MM.1S (cell line): ENCODE measurements around the gene GSTM2.
"Not testable (repeated sequence)": the region's sequence is repeated elsewhere in the genome, so short reads cannot be mapped to it uniquely, and the experiment has no call there.

Experiments used
- DNase-seq: peaks from one replicate; pipeline ENCODE4 v3.0.0-alpha.2; 2015
- H2AFZ ChIP-seq: fragments of 300-600 bp; sonication (generic); 2 replicates; pipeline ENCODE4 v1.6.0; 2016; ENCODE audit warnings: antibody characterized with exemption, low read length
- H3F3A ChIP-seq: fragments of 300-600 bp; sonication (generic); 2 replicates; pipeline ENCODE4 v1.6.1; 2016; ENCODE audit warnings: mild to moderate bottlenecking, antibody characterized with exemption, low read length, moderate library complexity, mixed read lengths; ENCODE audit not compliant: insufficient read depth
- H3K27ac ChIP-seq: fragments of 300-600 bp; sonication (generic); 2 replicates; pipeline ENCODE4 v1.5.1; 2016; ENCODE audit warnings: mild to moderate bottlenecking, low read length
- H3K27me3 ChIP-seq: fragments of 300-600 bp; sonication (generic); replicated peaks from 2 replicates; pipeline ENCODE4 v1.6.0; 2016; ENCODE audit warnings: low read length; ENCODE audit not compliant: insufficient read depth
- H3K36me3 ChIP-seq: fragments of 300-600 bp; sonication (generic); replicated peaks from 2 replicates; pipeline ENCODE4 v1.6.1; 2016; ENCODE audit warnings: mild to moderate bottlenecking, low read length, mixed read lengths; ENCODE audit not compliant: insufficient read depth
- H3K4me1 ChIP-seq: fragments of 300-600 bp; sonication (generic); 2 replicates; pipeline ENCODE4 v1.6.1; 2016; ENCODE audit warnings: low read length, mixed read lengths
- H3K4me2 ChIP-seq: fragments of 300-600 bp; sonication (generic); 2 replicates; pipeline ENCODE4 v1.6.0; 2016; ENCODE audit warnings: low read depth, low read length
- H3K4me3 ChIP-seq: fragments of 300-600 bp; sonication (generic); 2 replicates; pipeline ENCODE4 v1.5.1; 2016; ENCODE audit warnings: low read length, mixed read lengths
- H3K79me2 ChIP-seq: fragments of 300-600 bp; sonication (generic); 2 replicates; pipeline ENCODE4 v1.6.1; 2016; ENCODE audit warnings: mixed run types, low read length, mixed read lengths
- H3K9ac ChIP-seq: fragments of 300-600 bp; sonication (generic); 2 replicates; pipeline ENCODE4 v1.6.1; 2016; ENCODE audit warnings: low read length, mixed read lengths
- H3K9me2 ChIP-seq: fragments of 300-600 bp; sonication (generic); replicated peaks from 2 replicates; pipeline ENCODE4 v1.6.1; 2016; ENCODE audit warnings: mild to moderate bottlenecking, low read length, mixed read lengths; ENCODE audit not compliant: insufficient read depth
- H3K9me3 ChIP-seq: fragments of 300-600 bp; sonication (generic); replicated peaks from 2 replicates; pipeline ENCODE4 v1.6.1; 2016; ENCODE audit warnings: mild to moderate bottlenecking, low read length, mixed read lengths; ENCODE audit not compliant: insufficient read depth
- H4K20me1 ChIP-seq: fragments of 300-600 bp; sonication (generic); 2 replicates; pipeline ENCODE4 v1.6.1; 2016; ENCODE audit warnings: mild to moderate bottlenecking, low read length, moderate library complexity, mixed read lengths; ENCODE audit not compliant: insufficient read depth
- EZH2 ChIP-seq: fragments of 300-600 bp; sonication (generic); optimal IDR thresholded peaks from 2 replicates; pipeline ENCODE3; 2017; ENCODE audit warnings: low read depth, mild to moderate bottlenecking, antibody characterized with exemption, low read length, mixed read lengths
- EZH2phosphoT487 ChIP-seq: fragments of 300-600 bp; sonication (generic); IDR thresholded peaks from 2 replicates; pipeline ENCODE4 v1.6.1; 2018; ENCODE audit warnings: antibody characterized with exemption, low read length
- TF ChIP-seq, protein P1 (sequence below): fragments of 300-600 bp; sonication (generic); IDR thresholded peaks from 2 replicates; pipeline ENCODE4 v1.5.1; 2016; ENCODE audit warnings: antibody characterized with exemption, low read length, mixed read lengths

The GSTM2 gene

GRCh38 chr1:109659145-109659544 is 8.7 kb upstream of the GSTM2 start:
- Histone ChIP-seq H3K9me2 (no peaks in the 10 kb centered on the region), H3K27me3 (no peaks in the 10 kb centered on the region), H3F3A (no peaks in the 10 kb centered on the region), H3K4me2 (no peak overlapping the region), H3K79me2 (no peaks in the 10 kb centered on the region), H3K4me3 (no peak overlapping the region), H2AFZ (no peak overlapping the region), H3K4me1 (no peaks in the 10 kb centered on the region), H3K36me3 (no peaks in the 10 kb centered on the region), H3K9me3 (no peaks in the 10 kb centered on the region), H4K20me1 (no peaks in the 10 kb centered on the region), H3K27ac (no peak overlapping the region), H3K9ac (no peak overlapping the region)
- DNase-seq, result no peak
- TF ChIP-seq, protein P1, sequence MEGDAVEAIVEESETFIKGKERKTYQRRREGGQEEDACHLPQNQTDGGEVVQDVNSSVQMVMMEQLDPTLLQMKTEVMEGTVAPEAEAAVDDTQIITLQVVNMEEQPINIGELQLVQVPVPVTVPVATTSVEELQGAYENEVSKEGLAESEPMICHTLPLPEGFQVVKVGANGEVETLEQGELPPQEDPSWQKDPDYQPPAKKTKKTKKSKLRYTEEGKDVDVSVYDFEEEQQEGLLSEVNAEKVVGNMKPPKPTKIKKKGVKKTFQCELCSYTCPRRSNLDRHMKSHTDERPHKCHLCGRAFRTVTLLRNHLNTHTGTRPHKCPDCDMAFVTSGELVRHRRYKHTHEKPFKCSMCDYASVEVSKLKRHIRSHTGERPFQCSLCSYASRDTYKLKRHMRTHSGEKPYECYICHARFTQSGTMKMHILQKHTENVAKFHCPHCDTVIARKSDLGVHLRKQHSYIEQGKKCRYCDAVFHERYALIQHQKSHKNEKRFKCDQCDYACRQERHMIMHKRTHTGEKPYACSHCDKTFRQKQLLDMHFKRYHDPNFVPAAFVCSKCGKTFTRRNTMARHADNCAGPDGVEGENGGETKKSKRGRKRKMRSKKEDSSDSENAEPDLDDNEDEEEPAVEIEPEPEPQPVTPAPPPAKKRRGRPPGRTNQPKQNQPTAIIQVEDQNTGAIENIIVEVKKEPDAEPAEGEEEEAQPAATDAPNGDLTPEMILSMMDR, result no peak
- TF ChIP-seq EZH2phosphoT487 (no peak), EZH2 (no peak)

DNA sequence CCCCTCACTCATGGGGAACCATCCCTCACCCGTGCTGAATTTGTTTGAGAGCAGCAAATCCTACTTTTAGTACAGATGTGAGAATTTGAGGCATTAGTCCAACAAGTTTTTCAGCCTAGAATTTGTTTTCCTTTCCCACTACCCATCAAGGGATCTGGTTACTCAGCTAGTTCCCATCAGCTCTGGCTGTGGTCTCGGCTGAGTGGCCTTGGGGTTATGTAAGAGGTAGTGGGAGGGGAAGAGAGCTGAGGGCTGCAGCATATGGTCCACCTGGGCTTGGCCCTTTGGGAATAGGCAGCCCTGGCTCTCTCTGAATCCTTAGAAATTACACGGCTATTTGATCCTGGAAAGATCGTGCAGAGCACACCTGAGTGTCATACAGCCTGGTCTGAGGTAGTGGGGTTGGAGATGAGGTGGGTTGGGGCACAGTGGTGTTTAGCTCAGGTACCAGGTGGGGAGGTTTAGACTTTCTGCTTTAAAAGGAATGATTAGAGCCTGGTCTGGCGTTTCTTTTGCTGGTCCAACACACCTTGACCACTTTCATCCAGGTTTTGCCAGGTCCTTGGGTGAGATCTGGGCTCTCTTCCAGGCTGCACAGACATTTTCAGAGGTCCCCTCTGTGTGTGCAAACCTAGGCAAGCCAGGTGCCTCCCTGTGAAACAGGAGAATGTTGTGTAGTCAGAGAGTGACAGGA is 7.7 kb upstream of the GSTM2 start:
- H3K9me3 ChIP-seq, result no peaks in the 10 kb centered on the region
- DNase-seq, result no peak
- H4K20me1 ChIP-seq, result no peaks in the 10 kb centered on the region
- TF ChIP-seq EZH2phosphoT487 (no peak), EZH2 (no peak)
- TF ChIP-seq, protein P1, result no peak
- H3F3A ChIP-seq, result no peaks in the 10 kb centered on the region
- H3K9me2 ChIP-seq, result no peaks in the 10 kb centered on the region
- no peaks in the 10 kb centered on the region for H3K4me1 ChIP-seq
- no peak overlapping the region for H3K4me3 ChIP-seq
- H2AFZ ChIP-seq, result no peak overlapping the region
- H3K9ac ChIP-seq, result no peak overlapping the region
- no peaks in the 10 kb centered on the region for H3K79me2 ChIP-seq
- H3K4me2 ChIP-seq, result no peak overlapping the region
- H3K36me3 ChIP-seq, result no peaks in the 10 kb centered on the region
- H3K27ac ChIP-seq, result no peak overlapping the region
- H3K27me3 ChIP-seq, result no peaks in the 10 kb centered on the region

GRCh38 chr1:109660691-109661026 is 7.2 kb upstream of the GSTM2 start:
- not testable (repeated sequence) for H3K79me2 ChIP-seq, H3K4me3 ChIP-seq, H3K27me3 ChIP-seq, H3K9me2 ChIP-seq, H3K27ac ChIP-seq, H3K4me1 ChIP-seq, H3K4me2 ChIP-seq, DNase-seq, H3K9ac ChIP-seq, H4K20me1 ChIP-seq, H3F3A ChIP-seq, H3K9me3 ChIP-seq, H3K36me3 ChIP-seq, H2AFZ ChIP-seq

DNA sequence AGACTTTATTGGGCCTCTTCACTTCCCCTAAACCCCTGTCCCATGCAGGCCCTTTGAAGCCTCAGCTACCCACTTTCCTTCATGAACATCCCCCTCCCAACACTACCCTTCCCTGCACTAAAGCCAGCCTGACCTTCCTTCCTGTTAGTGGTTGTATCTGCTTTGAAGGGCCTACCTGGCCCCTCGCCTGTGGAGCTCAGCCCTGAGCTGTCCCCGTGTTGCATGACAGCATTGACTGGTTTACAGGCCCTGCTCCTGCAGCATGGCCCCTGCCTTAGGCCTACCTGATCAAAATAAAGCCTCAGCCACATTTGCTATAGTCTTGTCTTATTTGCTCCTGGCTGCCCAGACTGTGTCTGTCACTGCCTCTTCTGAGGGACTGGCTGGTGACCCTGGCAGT is 6.5 kb upstream of the GSTM2 start:
- Histone ChIP-seq H3K79me2 (no peaks in the 10 kb centered on the region), H3K9me3 (no peaks in the 10 kb centered on the region), H3K9ac (no peak overlapping the region), H2AFZ (no peak overlapping the region), H3K27ac (no peak overlapping the region), H3K36me3 (no peaks in the 10 kb centered on the region), H3F3A (no peaks in the 10 kb centered on the region), H3K27me3 (no peaks in the 10 kb centered on the region), H3K4me3 (no peak overlapping the region), H3K9me2 (no peaks in the 10 kb centered on the region), H3K4me1 (no peaks in the 10 kb centered on the region), H3K4me2 (no peak overlapping the region), H4K20me1 (no peaks in the 10 kb centered on the region)
- no peak for DNase-seq
- TF ChIP-seq EZH2 (no peak), EZH2phosphoT487 (no peak)
- TF ChIP-seq, protein P1, result no peak
